Adipocyte (in vitro differentiated cells): Measurements from ENCODE around the gene NEK7.
A peak's percentile ranks its signal among the peaks of the same experiment; 100 is the strongest.

Source experiments
- DNase-seq: peaks from one replicate; pipeline ENCODE4 v3.0.0-alpha.2; 2015; ENCODE audit warnings: low read depth
- H3K27me3 ChIP-seq: replicated peaks from 2 replicates; pipeline ENCODE4 v1.7.0; 2013; ENCODE audit warnings: mild to moderate bottlenecking, low read length, moderate library complexity; ENCODE audit not compliant: control insufficient read depth, insufficient read depth
- H3K36me3 ChIP-seq: 2 replicates; pipeline ENCODE4 v1.7.0; 2013; ENCODE audit warnings: low read length, mild to moderate bottlenecking, moderate library complexity; ENCODE audit not compliant: control insufficient read depth, insufficient read depth, severe bottlenecking
- H3K4me1 ChIP-seq: 2 replicates; pipeline ENCODE4 v1.7.0; 2013; ENCODE audit warnings: mild to moderate bottlenecking, low read length, moderate library complexity; ENCODE audit not compliant: control insufficient read depth, insufficient read depth
- H3K4me3 ChIP-seq: 2 replicates; pipeline ENCODE4 v1.7.0; 2013; ENCODE audit warnings: mild to moderate bottlenecking, low read length, moderate library complexity
- H3K9ac ChIP-seq: 2 replicates; pipeline ENCODE4 v1.7.0; 2013; ENCODE audit warnings: mild to moderate bottlenecking, low read length, moderate library complexity
- H3K9me3 ChIP-seq: 2 replicates; pipeline ENCODE4 v1.7.0; 2013; ENCODE audit warnings: mild to moderate bottlenecking, low read length, moderate library complexity; ENCODE audit not compliant: control insufficient read depth

Gene NEK7

DNA sequence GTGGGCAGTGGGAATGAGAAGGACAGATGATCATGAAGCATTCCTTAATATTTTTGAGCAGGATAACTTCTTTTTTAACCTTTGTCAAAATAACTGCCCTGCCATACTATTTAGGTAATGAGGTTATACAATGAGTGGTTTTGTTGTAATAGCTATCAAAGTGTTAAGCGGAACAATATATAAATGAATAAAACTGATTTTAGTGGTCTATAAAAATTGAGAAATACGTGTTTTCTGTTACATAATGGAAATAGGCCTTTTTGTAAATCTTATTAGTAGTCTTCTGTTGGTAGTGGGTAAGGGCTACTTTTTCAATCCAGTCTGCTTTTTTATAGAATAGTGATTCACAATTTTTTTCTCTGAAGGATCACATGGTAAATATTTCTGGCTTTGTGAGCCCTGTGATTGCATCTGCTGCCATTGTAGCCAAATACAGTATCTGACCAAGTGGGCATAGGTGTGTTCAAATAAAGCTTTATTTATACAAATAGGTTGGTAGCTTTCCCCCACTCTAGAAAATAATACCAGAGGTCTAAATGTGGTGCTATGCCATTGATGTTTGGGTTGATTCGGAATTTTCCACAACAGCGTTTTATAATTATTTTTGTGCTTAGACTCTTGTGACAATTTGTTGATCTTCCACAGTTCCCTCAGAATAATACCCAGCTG lies 4.3 kb downstream of the NEK7 start:
- no peak overlapping the region for H3K9ac ChIP-seq
- H3K4me1 ChIP-seq: peaks cover 23% of the 10 kb centered on the region
- H3K9me3 ChIP-seq: no peaks in the 10 kb centered on the region
- H3K4me3 ChIP-seq: no peak overlapping the region
- H3K36me3 ChIP-seq: no peaks in the 10 kb centered on the region
- H3K27me3 ChIP-seq: no peaks in the 10 kb centered on the region
- DNase-seq: no peak

DNA sequence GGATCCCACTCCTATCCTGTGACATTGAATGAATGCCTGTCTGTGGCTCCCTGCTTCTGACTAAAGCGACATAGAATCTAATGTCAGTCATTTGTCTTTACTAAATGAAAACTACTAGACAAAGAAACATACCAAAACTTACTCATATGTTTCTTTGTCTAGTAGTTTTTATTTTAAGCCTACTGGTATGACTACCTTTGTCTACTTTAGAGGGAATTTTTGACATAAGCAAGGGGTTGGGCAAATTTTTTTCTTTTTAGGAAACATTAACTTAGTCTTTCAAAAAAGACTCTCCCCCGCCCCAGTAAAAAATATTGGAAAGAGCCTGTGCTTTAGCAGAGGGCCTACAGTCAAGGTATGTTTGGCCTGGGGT lies 4.9 kb downstream of the NEK7 start:
- Histone ChIP-seq H3K9ac (no peak overlapping the region), H3K4me1 (peaks cover 27% of the 10 kb centered on the region), H3K9me3 (no peaks in the 10 kb centered on the region), H3K36me3 (no peaks in the 10 kb centered on the region), H3K4me3 (no peak overlapping the region), H3K27me3 (no peaks in the 10 kb centered on the region)
- DNase-seq: no peak

DNA sequence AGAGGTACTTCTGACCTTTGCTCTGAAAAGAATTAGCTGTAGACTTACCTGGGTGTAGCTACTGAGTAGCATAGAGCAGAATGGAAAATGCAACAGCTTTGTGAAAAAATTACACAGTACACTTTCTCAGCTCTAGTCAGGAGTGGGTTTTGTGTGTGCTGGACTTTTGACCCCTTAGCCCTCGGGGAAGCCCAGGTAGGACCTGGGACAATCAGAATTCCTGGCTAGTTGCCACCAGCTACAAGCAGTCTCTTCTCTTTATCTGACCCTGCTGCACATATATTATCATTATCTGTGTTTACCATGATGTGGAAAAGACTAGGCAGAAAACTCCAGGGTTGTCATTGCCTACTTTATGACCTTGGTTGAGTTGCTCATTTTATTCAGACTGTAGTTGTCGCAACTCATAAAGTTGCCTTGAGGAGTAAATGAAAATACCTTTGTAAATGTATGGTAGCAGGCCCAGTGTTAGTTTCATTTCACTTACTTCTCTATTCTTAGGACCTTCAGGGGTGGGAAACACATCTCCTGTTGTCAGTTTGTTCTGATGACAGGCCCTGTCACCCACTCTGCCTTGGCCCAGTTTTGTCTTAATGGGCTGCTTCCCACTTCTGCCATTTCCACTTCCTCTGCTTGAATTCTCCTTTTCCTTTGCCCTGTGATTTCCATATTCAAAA lies 5.4 kb downstream of the NEK7 start:
- Histone ChIP-seq H3K9me3 (no peaks in the 10 kb centered on the region), H3K4me1 (peaks cover 33% of the 10 kb centered on the region)
- DNase-seq: no peak

DNA sequence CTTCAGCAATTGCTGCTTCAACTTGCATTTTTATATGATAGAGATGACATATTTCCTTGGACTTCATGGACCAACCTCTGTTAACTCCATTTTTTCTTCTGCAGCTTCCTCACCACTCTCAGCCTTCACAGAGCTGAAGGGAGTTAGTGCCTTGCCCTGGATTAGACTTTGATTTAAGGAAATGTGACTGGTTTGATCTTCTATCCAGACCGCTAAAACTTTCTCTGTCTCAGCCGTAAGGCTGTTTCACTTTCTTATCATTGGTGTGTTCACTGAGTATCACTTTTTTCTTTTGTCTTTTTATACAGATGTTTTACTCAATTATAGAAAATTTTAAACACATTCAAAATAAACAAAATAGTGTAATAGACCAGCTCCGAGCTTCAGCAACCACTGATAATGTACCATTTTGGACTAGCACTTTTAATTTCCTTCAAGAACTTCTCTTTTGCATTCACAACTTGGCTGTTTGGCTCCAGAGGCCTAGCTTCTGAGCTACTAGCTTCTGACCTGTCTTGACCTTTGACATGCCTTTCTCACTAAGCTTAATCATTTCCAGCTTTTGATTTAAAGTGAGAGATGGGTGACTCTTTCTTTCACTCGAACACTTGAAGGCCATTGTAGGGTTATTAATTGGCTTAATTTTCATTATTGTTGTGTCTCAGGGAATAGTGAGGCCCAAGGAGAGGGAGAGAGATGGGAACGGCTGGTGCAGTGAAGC lies 9.3 kb downstream of the NEK7 start:
- H3K9ac ChIP-seq: no peak overlapping the region
- DNase-seq: no peak
- H3K27me3 ChIP-seq: no peaks in the 10 kb centered on the region

More for the DNA sequence above, 5.4 kb downstream of the NEK7 start:
- H3K27me3 ChIP-seq: no peaks in the 10 kb centered on the region
- no peaks in the 10 kb centered on the region for H3K36me3 ChIP-seq
- H3K4me3 ChIP-seq: no peak overlapping the region
- no peak overlapping the region for H3K9ac ChIP-seq

DNA sequence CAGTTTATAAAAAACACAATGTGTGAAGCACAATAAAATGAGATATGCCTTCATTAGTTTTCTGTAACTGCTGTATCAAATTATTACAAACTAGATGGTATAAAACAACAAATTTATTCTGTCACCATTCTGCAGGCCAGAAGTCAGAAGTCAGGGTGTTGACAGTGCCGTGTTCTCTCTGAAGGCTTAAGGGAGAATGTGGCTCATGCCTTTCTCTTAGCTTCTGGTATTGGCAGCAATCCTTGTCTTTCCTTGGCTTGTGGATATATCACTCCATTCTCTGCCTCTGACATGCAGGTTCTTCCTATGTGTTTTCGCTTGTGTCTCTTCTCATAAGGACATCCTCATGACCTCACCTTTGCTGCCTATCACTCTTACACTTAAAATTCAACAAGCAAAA lies 10.1 kb downstream of the NEK7 start:
- Histone ChIP-seq H3K9ac (no peak overlapping the region), H3K9me3 (no peaks in the 10 kb centered on the region), H3K27me3 (no peaks in the 10 kb centered on the region), H3K4me3 (no peak overlapping the region), H3K4me1 (peaks cover 14% of the 10 kb centered on the region), H3K36me3 (no peaks in the 10 kb centered on the region)
- DNase-seq: no peak

More for the DNA sequence above, 9.3 kb downstream of the NEK7 start:
- H3K9me3 ChIP-seq: no peaks in the 10 kb centered on the region
- no peak overlapping the region for H3K4me3 ChIP-seq
- no peaks in the 10 kb centered on the region for H3K36me3 ChIP-seq
- H3K4me1 ChIP-seq: peaks cover 14% of the 10 kb centered on the region

DNA sequence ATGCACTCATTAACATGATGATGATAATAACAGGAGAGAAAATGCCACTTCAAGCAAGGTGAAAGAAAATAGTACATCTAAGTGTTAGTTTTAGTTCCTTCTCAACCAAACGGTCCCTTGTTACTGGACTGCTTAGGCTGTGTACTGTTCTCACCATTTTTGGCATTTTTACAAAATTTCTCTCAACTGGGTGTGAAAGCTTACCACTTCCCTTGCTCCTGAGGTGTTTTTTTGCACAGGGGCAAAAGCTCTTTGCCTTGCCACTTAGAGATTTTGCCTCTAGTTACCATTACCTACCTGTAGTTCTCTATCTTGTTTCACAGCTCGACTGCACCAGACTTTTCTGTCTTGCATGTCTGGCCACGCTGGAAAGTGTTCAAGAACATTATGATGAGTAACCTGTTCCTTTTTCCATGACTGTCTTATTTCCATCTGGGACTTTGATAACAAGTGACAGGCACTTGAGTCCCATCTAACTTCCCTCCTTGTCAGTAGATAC lies 10.7 kb downstream of the NEK7 start:
- no peaks in the 10 kb centered on the region for H3K27me3 ChIP-seq
- peaks cover 20% of the 10 kb centered on the region for H3K4me1 ChIP-seq
- peak; percentile 42 for DNase-seq
- no peaks in the 10 kb centered on the region for H3K36me3 ChIP-seq
- H3K4me3 ChIP-seq: no peak overlapping the region
- H3K9ac ChIP-seq: no peak overlapping the region
- H3K9me3 ChIP-seq: no peaks in the 10 kb centered on the region

DNA sequence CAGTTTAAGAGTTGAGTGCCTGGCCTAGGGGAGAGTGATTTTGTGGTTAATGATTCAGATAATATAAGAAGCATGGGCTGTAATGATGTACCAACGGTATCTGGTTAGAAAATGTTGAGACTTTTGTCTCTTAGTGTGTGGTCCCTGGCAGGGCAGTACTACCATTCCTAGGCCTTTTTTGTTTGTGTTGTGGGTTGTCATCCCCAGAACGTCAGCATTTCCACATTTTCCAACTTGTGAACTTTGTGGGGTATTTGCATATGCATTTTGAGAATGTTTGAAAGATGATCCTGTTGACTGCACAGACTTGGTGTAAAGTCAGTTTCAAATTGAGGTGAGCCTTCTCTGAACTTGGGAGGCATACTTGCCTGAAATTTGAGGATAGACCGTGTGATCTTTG lies 11.4 kb downstream of the NEK7 start:
- Histone ChIP-seq H3K4me3 (no peak overlapping the region), H3K36me3 (no peaks in the 10 kb centered on the region), H3K27me3 (no peaks in the 10 kb centered on the region), H3K9ac (no peak overlapping the region), H3K4me1 (peaks cover 27% of the 10 kb centered on the region), H3K9me3 (no peaks in the 10 kb centered on the region)
- peak; percentile 42 for DNase-seq

DNA sequence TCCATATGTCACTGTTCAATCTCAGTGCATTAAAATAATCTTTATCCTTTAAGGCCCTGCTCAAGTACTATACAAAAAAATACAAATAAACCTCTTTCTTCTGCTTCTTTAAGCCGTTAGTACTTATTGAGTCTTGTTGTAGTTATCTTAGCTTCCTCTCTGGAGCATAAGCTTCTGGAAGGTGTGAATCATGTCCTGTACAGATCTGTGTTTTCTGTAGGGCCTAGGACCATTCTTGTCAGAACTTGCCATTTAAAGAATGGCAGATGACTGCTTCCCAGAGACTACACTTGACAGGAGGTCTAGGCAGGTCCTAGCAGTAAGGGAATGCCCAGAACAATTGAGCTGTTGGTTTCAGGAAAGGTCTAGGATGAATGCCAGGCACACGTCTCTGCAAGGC lies 12.9 kb downstream of the NEK7 start:
- Histone ChIP-seq H3K27me3 (no peaks in the 10 kb centered on the region), H3K4me1 (peaks cover 36% of the 10 kb centered on the region)

DNA sequence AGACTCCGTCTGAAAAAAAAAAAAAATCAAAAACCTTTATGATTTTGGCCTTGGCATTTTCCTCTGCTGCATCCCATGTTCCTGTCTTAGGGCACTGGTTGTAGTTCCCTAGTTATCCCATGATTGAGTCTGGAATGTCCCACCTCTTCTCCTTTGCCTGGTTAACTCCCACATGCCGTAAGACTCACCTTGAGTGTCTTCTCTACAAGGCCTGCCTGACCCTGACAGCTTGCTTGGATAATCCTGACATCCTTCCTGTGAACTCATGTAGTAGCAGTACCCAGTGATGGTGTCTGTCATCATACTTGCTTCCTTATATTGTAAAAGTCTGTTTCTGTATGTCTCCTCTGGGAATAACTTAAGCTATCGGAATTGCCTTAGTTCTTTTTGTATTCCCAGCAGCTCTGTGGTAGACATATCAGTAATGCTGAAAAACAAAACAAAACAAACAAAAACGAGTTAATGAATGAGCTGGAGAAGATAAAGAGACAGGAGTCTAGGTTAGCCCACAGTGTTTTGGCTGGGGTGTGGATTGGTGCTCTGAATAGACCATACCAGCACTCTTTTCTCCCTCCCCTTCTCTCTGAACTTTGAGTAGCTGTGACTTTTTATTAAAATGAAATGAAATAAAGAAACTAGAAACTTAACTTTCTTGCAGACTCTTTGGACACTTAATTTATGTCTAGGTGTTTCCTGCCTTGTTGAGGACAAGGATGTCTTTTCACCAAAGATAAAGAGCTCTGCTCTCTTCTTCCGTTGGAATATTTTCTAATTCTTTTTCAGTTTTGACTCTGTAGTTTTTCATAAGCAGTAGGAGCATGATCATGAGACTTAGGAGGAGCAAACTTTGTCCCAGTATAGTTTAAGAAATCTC lies 15.1 kb downstream of the NEK7 start:
- Histone ChIP-seq H3K4me1 (peaks cover 45% of the 10 kb centered on the region), H3K9me3 (no peaks in the 10 kb centered on the region), H3K27me3 (no peaks in the 10 kb centered on the region), H3K9ac (no peak overlapping the region), H3K4me3 (no peak overlapping the region), H3K36me3 (no peaks in the 10 kb centered on the region)
- no peak for DNase-seq

More for the DNA sequence above, 12.9 kb downstream of the NEK7 start:
- no peaks in the 10 kb centered on the region for H3K36me3 ChIP-seq
- no peak overlapping the region for H3K4me3 ChIP-seq
- no peak overlapping the region for H3K9ac ChIP-seq
- H3K9me3 ChIP-seq: no peaks in the 10 kb centered on the region
- no peak for DNase-seq

DNA sequence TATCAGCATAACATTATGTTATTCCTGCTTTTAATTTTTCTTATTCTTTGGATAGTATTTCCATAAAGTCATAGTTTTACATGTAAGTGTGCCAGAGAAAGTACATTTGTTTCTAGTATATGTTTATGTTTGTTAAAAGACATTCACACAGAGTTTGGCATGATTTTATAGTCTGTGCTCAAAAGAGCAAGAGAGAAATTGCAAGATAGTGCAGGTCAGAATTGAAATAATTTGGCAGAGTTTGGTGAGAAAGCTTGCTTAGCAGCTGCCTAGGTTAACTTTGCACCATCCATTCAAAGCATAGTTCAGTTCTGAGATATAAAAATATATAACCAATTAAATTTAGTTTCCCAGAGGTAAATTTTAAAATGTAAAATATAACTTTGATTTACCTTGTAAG lies 17.0 kb downstream of the NEK7 start:
- DNase-seq: no peak
- Histone ChIP-seq H3K36me3 (no peaks in the 10 kb centered on the region), H3K4me3 (no peak overlapping the region), H3K4me1 (peaks cover 42% of the 10 kb centered on the region), H3K9ac (no peak overlapping the region), H3K27me3 (no peaks in the 10 kb centered on the region), H3K9me3 (no peaks in the 10 kb centered on the region)

DNA sequence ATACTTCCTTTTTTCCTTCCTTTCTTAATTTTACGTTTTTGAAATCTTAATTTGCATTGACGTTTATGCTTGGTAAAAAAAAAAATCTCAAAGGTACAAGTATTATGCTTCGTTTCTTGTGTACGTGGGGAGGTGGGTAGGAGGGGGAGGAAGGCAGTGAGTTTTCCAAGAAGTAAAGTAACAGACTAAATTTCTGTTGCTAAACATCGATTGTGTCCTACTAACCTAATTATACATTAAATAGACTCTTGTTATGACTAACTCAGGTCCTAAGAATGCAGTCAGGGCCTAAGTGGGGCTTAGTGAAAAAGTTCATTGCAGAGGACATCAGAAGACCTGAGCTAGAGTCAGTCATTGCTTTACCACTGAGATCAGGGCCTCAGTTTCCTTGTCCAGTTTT lies 17.5 kb downstream of the NEK7 start:
- no peaks in the 10 kb centered on the region for H3K9me3 ChIP-seq

More for the DNA sequence above, 17.5 kb downstream of the NEK7 start:
- DNase-seq: peak; percentile 52
- H3K9ac ChIP-seq: no peak overlapping the region
- peaks cover 44% of the 10 kb centered on the region for H3K4me1 ChIP-seq
- H3K4me3 ChIP-seq: no peak overlapping the region
- H3K36me3 ChIP-seq: no peaks in the 10 kb centered on the region
- H3K27me3 ChIP-seq: no peaks in the 10 kb centered on the region
